CD4-positive, alpha-beta T cell treated with Interleukin-17A for 4 hours (primary cell): ENCODE measurements around the gene NDUFAF5.

ENCODE experiments used
- DNase-seq: peaks from one replicate; pipeline ENCODE4 v3.0.0-alpha.2; 2020; ENCODE audit warnings: mixed read lengths

The NDUFAF5 gene

DNA sequence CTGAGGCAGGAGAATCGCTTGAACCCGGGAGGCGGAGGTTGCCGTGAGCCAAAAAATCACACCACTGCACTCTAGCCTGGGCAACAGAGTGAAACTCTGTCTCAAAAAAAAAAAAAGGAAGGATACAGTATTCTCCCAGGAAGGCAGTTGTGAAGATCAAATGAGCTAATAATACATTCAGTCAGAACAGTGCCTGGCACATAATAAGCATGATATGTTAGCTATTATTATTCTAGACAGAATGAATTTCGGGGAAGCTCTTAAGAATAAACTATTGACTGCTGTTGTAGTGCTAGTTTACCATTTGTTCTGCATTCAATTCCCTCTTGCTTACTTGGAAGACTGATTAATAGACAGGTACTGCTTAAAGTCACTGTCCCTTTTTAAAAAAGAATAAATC, 40.6 kb downstream of the NDUFAF5 start:
- no peak for DNase-seq

DNA sequence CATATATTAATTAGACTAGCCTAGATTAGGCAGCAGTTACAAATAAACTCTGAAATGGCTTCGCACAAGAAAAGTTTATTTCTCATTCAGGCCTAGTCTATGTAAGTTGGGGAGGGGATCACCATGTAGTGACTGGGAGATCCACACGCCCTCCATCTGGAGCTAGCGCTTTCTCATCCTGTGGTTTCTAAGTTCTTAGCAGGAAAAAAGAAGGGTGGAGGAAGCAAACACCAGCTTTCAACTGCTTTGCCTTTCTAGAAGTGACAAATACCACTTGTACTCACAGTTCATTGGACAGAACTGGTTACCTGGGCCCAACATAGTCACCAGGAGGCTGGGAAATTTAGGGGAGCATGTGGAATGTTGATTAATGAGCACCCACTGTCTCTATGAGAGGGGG, 46.6 kb downstream of the NDUFAF5 start:
- no peak for DNase-seq

GRCh38 chr20:13838664-13839063, 53.8 kb downstream of the NDUFAF5 start:
- DNase-seq = no peak

DNA sequence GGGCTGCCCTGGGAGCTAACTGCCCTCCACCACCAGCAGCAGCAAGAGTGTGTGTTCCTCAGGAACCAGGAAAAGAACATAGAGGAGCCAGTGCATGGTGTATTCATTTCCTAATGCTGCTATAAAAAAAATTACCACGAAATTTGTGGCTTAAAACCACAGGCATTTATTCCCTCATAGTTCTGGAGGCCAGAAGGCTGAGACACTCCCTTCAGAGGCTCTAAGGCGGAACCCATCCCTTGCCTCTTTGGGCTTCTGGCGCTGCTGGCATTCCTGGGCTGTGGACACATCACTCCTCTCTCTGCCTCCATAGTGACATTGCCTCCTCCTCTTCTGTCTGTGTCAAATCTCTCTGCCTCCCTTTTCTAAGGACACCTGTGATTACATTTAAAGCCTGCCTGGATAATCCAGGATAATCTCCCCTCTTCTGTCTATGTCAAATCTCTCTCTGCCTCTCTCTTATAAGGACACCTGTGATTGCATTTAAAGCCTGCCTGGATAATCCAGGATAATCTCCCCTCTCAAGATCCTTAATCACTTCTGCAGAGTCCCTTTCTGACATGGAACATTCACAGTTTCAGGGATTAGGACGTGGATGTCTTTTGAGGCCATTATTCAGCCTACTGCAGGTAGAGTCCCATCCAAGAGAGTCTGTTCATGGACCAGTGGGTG, 54.7 kb downstream of the NDUFAF5 start:
- DNase-seq = no peak

DNA sequence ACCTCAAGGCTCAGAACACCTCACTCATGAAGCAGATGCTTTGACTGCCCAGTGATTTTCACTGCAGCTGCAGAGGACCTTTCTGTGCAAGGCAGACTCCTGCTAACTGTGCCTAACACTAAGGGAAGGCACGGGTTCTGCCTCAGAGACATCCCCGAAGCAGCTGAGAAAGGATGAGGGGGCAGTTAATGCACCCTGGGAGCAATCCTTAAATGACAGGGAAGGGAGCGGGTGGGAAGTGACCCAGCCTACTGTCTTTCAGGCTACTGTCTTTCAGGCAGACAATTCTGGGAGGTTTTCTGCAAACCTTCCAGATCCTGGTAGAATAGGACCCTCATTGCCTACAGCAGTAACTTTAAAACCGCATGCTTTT, 55.3 kb downstream of the NDUFAF5 start:
- DNase-seq = no peak

- no peak for DNase-seq
Observed at GRCh38 chr20:13841206-13841605, 56.4 kb downstream of the NDUFAF5 start.

DNA sequence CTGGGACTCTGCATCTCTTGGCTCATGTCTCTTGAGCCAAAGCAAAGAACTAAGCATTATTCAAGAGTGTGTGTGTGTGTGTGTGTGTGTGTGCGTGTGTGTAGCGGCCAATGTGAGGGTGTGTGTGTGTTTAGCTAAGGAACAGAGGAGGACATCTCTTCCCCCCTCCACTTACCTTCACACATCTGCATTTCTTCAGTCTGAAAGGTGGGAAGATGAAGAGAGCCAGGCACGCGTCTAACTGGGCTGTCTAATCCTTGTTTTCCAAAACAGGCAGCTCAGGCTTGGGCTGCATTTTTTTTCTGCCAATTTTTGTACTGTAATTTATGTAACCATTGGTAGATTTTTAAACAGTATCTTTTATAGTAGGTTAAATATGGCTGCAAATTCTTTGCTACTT, 59.5 kb downstream of the NDUFAF5 start:
- no peak for DNase-seq

DNA sequence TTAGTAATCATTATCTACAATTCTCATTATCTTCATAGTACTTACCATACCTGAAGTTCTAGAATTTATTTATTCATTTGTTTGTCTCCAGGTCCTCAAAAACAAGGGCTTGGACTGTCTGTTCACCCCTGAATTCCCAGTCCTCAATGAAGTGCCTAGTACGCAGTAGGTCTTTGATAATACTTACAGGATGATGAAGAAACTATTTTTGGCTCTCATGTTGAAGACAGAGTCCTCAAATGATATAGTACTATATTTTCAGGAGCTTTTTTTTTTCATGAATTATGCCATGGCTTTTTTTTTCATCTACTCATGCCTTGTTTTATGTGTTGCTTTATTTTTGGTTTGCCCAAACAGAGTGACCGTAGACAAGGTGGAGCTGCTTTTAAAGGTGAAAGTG, 66.5 kb downstream of the NDUFAF5 start:
- DNase-seq = no peak

GRCh38 chr20:13852306-13852705, 67.5 kb downstream of the NDUFAF5 start:
- DNase-seq = no peak

GRCh38 chr20:13855613-13856012, 70.8 kb downstream of the NDUFAF5 start:
- DNase-seq = no peak

DNA sequence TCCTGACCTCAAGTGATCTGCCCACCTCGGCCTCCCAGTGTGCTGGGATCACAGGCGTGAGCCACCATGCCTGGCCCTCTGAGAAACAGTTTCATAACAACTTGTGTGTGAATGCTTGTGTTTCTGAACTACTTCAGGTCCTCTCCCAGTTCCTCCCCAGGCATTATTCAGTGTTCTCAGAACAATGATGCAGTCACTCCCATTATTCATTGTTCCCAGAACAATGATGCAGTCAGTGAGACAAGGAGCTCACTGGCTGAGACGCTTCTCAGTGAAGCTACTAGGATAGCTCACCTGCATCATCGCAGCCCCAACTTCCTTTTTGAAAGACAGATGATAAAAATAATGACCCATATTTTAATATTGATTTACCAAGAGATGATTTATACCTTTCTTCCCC, 71.5 kb downstream of the NDUFAF5 start:
- no peak for DNase-seq

DNA sequence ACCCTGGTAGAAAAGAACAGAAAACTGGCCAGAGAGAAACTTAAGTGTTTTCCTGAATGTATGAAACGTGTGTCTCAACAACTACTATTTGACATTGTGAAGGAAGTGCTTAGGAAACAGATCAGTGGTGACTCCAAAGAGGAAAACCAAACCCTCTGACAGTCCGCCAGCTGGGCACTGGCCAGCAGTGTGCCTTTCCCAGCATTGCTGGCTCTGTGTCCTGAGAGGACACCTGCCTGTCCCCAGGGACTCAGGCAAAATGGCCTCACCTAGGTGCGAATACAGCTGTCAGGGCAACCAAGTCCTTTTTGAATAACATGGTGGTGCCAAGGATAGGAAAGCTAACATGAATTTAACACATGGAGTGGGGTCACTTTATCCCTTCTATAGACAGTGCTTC, 72.5 kb downstream of the NDUFAF5 start:
- DNase-seq = no peak

DNA sequence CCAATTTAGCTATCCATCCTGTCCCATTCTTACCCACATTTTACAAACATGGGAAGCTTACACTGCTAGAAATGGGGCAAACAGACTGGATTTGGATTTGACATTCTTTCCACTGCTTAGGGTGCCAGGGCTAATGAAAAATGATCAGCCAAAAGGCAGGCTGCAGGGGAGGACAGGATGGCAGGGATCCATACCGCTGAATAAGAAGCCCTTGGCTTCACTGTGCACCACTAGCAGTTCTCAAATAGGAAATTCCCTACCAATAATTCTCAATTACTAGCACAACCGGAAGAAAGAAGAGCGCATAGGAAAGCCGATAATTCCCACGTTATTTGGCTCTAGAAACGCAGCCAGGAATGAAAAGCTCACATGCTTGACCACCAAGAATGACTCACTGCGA, 73.1 kb downstream of the NDUFAF5 start:
- no peak for DNase-seq

DNA sequence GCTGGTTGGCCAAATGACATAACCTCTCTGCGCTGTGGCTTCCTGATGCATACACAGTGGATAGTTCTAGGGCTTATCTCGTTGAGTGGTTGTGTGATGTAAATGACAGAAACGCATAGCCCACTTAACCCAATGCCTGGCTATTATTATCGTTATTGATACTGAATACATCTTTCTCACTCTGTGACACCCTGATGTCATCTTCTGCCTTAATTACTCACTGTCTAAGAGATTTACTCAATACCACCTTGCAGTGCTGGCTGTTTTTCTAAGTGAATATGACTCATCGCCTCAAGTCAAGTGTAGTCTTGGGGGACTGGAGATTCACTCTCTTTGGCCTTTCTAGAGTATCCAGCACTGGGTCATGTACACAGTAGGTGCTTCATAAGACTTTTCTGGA, 73.6 kb downstream of the NDUFAF5 start:
- no peak for DNase-seq

- no peak for DNase-seq
Observed at GRCh38 chr20:13858871-13859270, 74.0 kb downstream of the NDUFAF5 start.

- no peak for DNase-seq
Observed at GRCh38 chr20:13862245-13862644, 77.4 kb downstream of the NDUFAF5 start.

DNA sequence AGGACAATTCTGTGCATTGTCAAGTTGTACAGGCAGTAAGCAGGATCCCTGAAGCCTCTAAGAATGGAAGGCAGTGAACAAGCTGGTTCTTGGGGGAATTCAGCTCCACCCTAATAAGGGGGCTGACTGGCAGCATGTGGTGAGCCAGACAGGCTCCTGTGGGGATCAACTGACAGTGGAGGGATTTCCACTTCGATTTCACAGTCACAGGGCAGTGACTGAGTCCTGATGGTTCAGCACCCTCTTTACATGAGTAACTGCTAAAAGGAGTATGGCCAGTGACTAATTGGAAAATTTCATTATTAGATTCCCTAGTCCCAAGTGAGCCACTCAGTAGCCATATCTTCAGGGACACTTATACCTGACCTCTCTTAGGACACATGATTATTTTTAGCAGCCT, 78.4 kb downstream of the NDUFAF5 start:
- no peak for DNase-seq

DNA sequence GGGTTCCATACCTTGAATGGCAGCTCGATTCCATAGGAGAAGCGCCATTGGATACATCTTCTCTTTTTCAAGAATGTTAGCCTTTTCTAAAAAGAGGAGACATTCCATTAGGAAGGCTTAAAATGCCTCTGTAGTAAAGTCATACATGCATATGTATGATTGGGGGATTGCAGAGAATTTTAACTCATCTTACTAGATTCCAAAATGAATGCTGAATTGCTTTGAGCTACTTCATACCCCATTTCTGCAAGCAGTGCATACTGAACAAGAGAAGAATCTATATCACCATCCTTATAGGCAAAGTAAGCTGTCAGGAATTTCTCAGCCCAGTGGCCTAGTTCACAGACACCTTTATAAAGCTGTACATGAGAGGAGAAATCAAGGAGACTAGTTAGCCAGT, 80.3 kb downstream of the NDUFAF5 start:
- no peak for DNase-seq

DNA sequence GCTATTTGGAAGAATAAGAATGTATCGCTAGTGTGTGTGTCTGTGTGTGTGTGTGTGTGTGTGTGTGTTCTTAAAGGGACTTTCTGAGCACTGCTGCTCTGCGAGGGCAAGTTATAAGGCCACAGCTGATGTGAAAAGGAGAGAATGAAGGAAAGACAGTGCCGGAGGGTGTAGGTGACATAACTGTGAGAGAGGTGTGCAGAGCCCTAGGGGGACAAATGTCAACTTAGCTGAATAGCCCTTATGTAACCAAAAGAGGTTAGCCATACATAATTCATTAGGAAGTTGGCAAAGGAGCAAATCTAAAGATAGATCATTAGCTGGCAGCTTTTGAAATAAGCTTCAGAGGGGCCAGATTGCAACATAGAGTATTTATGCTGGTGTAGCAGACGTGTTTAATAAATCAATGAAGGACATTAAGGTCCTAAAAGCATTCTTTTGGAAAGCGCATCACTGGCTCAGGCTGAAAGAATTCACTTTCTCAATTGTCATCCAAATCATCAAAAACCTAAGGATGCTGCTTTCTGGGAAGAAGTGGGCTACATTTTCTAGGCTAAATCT, 81.0 kb downstream of the NDUFAF5 start:
- no peak for DNase-seq

GRCh38 chr20:13868331-13868730, 83.5 kb downstream of the NDUFAF5 start:
- no peak for DNase-seq

GRCh38 chr20:13870170-13870748, 85.4 kb downstream of the NDUFAF5 start:
- no peak for DNase-seq
